ENCODE results near the gene ZNF474. TPM values are rescaled to one million over a fixed set of nuclear protein-coding genes. Genes with fewer than 3 reads are reported as not detected.

ZNF474 gene
- total and polyA plus RNA-seq, 2 of the 8 experiments (the other 6 are each of a cell fraction or from before 2014, with no cell fraction given): not detected

GRCh38 chr5:122138356-122138755 is 9.0 kb downstream of the ZNF474 start:
- no peak overlapping the region for H3K4ac ChIP-seq (replicated peaks; ENCODE audit: insufficient read length, low read depth, low read length)
- H4K8ac ChIP-seq (ENCODE audit: extremely low read depth, insufficient read depth, low read length): no peak overlapping the region
- FAIRE-seq (no peak), DNase-seq (ENCODE audit: low read depth in 1 of 2, low spot score in 2 of 2) (no peak)
- H3K27ac ChIP-seq (ENCODE audit: low read depth, low read length): no peak overlapping the region
- no peaks in the 10 kb centered on the region for H3K27me3 ChIP-seq (replicated peaks in 1 of 4; ENCODE audit: control insufficient read depth in 3 of 4, extremely low read depth in 1 of 4, insufficient read depth in 3 of 4, low read length in 3 of 4)
- ChIA-PET POLR2A (ENCODE audit: partially characterized antibody) (no interaction called here), CTCF (ENCODE audit: partially characterized antibody) (no interaction called here)
- no peak overlapping the region for H4K91ac ChIP-seq (replicated peaks; ENCODE audit: insufficient read length, low read length)
- H3K23me2 ChIP-seq (ENCODE audit: low read depth, low read length): no peaks in the 10 kb centered on the region; the same call in 1 of the 2 replicates
- no peak overlapping the region for H3K14ac ChIP-seq (ENCODE audit: insufficient read length)
- H3K4me1 ChIP-seq (replicated peaks in 1 of 4; ENCODE audit: control insufficient read depth in 3 of 4, insufficient read depth in 4 of 4, low read length in 3 of 4): no peaks in the 10 kb centered on the region
- no peak overlapping the region for H3K4me2 ChIP-seq (ENCODE audit: insufficient read depth in 1 of 2, low read depth in 2 of 2, low read length in 2 of 2)
- no peak overlapping the region for H2AK5ac ChIP-seq (ENCODE audit: low read depth, low read length)
- no peaks in the 10 kb centered on the region for H3K36me3 ChIP-seq (ENCODE audit: control insufficient read depth in 2 of 4, insufficient read depth in 4 of 4, low read length in 3 of 4)
- no peak overlapping the region for H2AFZ ChIP-seq (ENCODE audit: low read length)
- H2BK12ac ChIP-seq (ENCODE audit: low read depth, low read length): no peak overlapping the region
- no peak overlapping the region for H2BK120ac ChIP-seq (replicated peaks; ENCODE audit: low read depth, low read length)
- H3K79me2 ChIP-seq (ENCODE audit: control insufficient read depth in 1 of 2, insufficient read depth in 2 of 2, low read length in 2 of 2): no peaks in the 10 kb centered on the region
- H3K9ac ChIP-seq (replicated peaks in 1 of 4; ENCODE audit: extremely low read depth in 1 of 4, low read depth in 3 of 4, low read length in 3 of 4): no peak overlapping the region
- H2BK20ac ChIP-seq (ENCODE audit: low read length): no peak overlapping the region
- no peaks in the 10 kb centered on the region for H3K9me3 ChIP-seq (ENCODE audit: insufficient read depth in 2 of 2, low read depth in 1 of 2, low read length in 1 of 2)
- H3K18ac ChIP-seq (ENCODE audit: extremely low read depth, low read length): no peak overlapping the region
- no peak overlapping the region for H4K5ac ChIP-seq (ENCODE audit: insufficient read length, low read depth, low read length)
- no peak overlapping the region for H3K56ac ChIP-seq (replicated peaks; ENCODE audit: insufficient read length, low read depth, low read length)
- H3K4me3 ChIP-seq (ENCODE audit: extremely low read depth in 1 of 4, insufficient read depth in 2 of 4, low read depth in 3 of 4, low read length in 4 of 4): no peak overlapping the region
- WGBS, 2 experiments (ENCODE audit: extremely low coverage in 1 of 2, insufficient coverage in 1 of 2, insufficient read length in 1 of 2, insufficient replicate concordance in 2 of 2, low coverage in 1 of 2, low lambda C conversion rate in 2 of 2, missing lambda C conversion rate in 1 of 2): 86 to 100% methylated on average over 1 to 3 of the region's 3 CpGs
- H3K23ac ChIP-seq (ENCODE audit: insufficient read length): no peak overlapping the region
- H2BK15ac ChIP-seq (ENCODE audit: low read length): no peak overlapping the region
- H4K20me1 ChIP-seq (replicated peaks in 1 of 2; ENCODE audit: control insufficient read depth in 1 of 2, insufficient read depth in 2 of 2, low read length in 2 of 2): no peaks in the 10 kb centered on the region
- H2BK5ac ChIP-seq (ENCODE audit: low read depth, low read length): no peak overlapping the region
- H3K79me1 ChIP-seq (ENCODE audit: low read depth, low read length): no peaks in the 10 kb centered on the region
- TF ChIP-seq, protein P1, sequence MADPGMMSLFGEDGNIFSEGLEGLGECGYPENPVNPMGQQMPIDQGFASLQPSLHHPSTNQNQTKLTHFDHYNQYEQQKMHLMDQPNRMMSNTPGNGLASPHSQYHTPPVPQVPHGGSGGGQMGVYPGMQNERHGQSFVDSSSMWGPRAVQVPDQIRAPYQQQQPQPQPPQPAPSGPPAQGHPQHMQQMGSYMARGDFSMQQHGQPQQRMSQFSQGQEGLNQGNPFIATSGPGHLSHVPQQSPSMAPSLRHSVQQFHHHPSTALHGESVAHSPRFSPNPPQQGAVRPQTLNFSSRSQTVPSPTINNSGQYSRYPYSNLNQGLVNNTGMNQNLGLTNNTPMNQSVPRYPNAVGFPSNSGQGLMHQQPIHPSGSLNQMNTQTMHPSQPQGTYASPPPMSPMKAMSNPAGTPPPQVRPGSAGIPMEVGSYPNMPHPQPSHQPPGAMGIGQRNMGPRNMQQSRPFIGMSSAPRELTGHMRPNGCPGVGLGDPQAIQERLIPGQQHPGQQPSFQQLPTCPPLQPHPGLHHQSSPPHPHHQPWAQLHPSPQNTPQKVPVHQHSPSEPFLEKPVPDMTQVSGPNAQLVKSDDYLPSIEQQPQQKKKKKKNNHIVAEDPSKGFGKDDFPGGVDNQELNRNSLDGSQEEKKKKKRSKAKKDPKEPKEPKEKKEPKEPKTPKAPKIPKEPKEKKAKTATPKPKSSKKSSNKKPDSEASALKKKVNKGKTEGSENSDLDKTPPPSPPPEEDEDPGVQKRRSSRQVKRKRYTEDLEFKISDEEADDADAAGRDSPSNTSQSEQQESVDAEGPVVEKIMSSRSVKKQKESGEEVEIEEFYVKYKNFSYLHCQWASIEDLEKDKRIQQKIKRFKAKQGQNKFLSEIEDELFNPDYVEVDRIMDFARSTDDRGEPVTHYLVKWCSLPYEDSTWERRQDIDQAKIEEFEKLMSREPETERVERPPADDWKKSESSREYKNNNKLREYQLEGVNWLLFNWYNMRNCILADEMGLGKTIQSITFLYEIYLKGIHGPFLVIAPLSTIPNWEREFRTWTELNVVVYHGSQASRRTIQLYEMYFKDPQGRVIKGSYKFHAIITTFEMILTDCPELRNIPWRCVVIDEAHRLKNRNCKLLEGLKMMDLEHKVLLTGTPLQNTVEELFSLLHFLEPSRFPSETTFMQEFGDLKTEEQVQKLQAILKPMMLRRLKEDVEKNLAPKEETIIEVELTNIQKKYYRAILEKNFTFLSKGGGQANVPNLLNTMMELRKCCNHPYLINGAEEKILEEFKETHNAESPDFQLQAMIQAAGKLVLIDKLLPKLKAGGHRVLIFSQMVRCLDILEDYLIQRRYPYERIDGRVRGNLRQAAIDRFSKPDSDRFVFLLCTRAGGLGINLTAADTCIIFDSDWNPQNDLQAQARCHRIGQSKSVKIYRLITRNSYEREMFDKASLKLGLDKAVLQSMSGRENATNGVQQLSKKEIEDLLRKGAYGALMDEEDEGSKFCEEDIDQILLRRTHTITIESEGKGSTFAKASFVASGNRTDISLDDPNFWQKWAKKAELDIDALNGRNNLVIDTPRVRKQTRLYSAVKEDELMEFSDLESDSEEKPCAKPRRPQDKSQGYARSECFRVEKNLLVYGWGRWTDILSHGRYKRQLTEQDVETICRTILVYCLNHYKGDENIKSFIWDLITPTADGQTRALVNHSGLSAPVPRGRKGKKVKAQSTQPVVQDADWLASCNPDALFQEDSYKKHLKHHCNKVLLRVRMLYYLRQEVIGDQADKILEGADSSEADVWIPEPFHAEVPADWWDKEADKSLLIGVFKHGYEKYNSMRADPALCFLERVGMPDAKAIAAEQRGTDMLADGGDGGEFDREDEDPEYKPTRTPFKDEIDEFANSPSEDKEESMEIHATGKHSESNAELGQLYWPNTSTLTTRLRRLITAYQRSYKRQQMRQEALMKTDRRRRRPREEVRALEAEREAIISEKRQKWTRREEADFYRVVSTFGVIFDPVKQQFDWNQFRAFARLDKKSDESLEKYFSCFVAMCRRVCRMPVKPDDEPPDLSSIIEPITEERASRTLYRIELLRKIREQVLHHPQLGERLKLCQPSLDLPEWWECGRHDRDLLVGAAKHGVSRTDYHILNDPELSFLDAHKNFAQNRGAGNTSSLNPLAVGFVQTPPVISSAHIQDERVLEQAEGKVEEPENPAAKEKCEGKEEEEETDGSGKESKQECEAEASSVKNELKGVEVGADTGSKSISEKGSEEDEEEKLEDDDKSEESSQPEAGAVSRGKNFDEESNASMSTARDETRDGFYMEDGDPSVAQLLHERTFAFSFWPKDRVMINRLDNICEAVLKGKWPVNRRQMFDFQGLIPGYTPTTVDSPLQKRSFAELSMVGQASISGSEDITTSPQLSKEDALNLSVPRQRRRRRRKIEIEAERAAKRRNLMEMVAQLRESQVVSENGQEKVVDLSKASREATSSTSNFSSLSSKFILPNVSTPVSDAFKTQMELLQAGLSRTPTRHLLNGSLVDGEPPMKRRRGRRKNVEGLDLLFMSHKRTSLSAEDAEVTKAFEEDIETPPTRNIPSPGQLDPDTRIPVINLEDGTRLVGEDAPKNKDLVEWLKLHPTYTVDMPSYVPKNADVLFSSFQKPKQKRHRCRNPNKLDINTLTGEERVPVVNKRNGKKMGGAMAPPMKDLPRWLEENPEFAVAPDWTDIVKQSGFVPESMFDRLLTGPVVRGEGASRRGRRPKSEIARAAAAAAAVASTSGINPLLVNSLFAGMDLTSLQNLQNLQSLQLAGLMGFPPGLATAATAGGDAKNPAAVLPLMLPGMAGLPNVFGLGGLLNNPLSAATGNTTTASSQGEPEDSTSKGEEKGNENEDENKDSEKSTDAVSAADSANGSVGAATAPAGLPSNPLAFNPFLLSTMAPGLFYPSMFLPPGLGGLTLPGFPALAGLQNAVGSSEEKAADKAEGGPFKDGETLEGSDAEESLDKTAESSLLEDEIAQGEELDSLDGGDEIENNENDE (IDR thresholded peaks at IDR 0.05; ENCODE audit: insufficient replicate concordance, low read length): no peak

Data from H1 (cell line).